Measurements from ENCODE around the gene HES3. TPM values are rescaled to one million over a fixed set of nuclear protein-coding genes. Genes with fewer than 3 reads are reported as not detected.
A peak's percentile ranks its signal among the peaks of the same experiment; 100 is the strongest.

The HES3 gene
- polyA plus RNA-seq, 1 donor, result not detected

DNA sequence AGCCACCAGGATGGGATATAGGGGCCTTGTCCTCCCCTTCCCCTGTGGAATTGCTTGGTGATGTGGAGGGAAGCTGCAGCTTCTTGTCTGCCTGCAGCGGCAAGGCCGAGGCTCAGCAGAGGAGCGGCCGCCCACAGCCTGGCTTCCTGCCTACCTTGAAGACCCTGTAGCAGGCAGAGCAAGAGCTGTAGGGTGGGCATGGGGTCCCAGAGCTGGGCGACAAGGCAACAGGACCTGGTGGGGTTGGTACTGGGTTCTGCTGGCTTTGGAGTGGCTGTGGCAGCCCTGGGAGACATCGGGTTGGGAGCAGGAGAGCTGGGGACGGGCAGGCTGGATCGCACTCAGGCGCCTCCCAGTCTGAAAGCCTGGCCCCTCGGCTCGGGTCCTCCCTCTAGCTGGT is 22.7 kb downstream of the HES3 start:
- H3K4me1 ChIP-seq (ENCODE audit: control insufficient read depth, insufficient read depth, low read length), result peaks cover 59% of the 10 kb centered on the region

DNA sequence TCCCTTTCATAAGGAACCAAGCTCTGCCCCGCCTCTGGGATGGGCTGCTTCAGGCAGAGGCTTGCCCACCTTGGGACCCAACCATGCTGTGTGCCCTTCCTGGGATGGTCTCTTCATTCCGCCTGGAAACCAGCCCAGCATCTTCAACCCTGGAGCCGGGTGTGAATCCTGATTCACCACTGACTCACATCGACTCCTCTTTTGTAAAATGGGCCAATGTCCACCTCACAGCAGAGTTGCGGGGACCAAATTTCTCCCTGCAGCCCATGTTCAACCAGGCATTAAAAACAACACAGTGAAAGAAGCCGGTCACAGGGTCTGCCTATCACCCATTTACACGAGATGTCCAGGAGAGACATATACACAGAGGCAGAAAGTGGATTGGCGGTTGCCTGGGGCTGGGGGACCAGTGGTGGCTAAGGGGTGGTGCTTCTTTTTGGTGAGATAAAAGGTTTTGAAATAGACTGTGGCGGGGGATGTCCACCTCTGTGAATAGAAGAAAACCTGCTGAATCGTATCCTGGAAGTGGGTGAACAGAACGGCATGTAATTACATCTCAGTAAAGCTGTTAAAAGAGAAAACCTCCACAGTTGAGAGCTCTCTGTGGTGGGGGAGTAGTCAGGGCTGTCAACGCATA is 23.8 kb downstream of the HES3 start:
- Histone ChIP-seq H3K9me3 (ENCODE audit: control insufficient read depth, low read depth, low read length) (no peaks in the 10 kb centered on the region), H3K36me3 (ENCODE audit: control insufficient read depth, insufficient read depth, low read length) (peaks cover 2% of the 10 kb centered on the region), H3K4me3 (ENCODE audit: low read length) (no peak overlapping the region), H3K27me3 (ENCODE audit: control insufficient read depth, insufficient read depth, low read length) (no peaks in the 10 kb centered on the region), H3K27ac (ENCODE audit: low read length) (no peak overlapping the region), H3K4me1 (ENCODE audit: control insufficient read depth, insufficient read depth, low read length) (peaks cover 60% of the 10 kb centered on the region)
- DNase-seq, result no peak
- 100% methylated on average over 1 of the region's 12 CpGs for WGBS (ENCODE audit: insufficient coverage, low lambda C conversion rate)

More for the DNA sequence above, 22.7 kb downstream of the HES3 start:
- no peaks in the 10 kb centered on the region for H3K27me3 ChIP-seq (ENCODE audit: control insufficient read depth, insufficient read depth, low read length)
- H3K9me3 ChIP-seq (ENCODE audit: control insufficient read depth, low read depth, low read length), result no peaks in the 10 kb centered on the region
- no CpG with 5 or more reads among the region's 11 CpGs for WGBS (ENCODE audit: insufficient coverage, low lambda C conversion rate)
- no peak for DNase-seq
- no peak overlapping the region for H3K4me3 ChIP-seq (ENCODE audit: low read length)
- H3K27ac ChIP-seq (ENCODE audit: low read length), result no peak overlapping the region
- no peaks in the 10 kb centered on the region for H3K36me3 ChIP-seq (ENCODE audit: control insufficient read depth, insufficient read depth, low read length)

- no peaks in the 10 kb centered on the region for H3K9me3 ChIP-seq (ENCODE audit: control insufficient read depth, low read depth, low read length)
- WGBS (ENCODE audit: insufficient coverage, low lambda C conversion rate), result no CpG with 5 or more reads among the region's 21 CpGs
- no peak for DNase-seq
- H3K4me1 ChIP-seq (ENCODE audit: control insufficient read depth, insufficient read depth, low read length), result peaks cover 60% of the 10 kb centered on the region
- H3K27ac ChIP-seq (ENCODE audit: low read length), result no peak overlapping the region
- H3K27me3 ChIP-seq (ENCODE audit: control insufficient read depth, insufficient read depth, low read length), result no peaks in the 10 kb centered on the region
- peaks cover 4% of the 10 kb centered on the region for H3K36me3 ChIP-seq (ENCODE audit: control insufficient read depth, insufficient read depth, low read length)
- H3K4me3 ChIP-seq (ENCODE audit: low read length), result no peak overlapping the region
Measured at GRCh38 chr1:6268415-6268814, 24.4 kb downstream of the HES3 start.

DNA sequence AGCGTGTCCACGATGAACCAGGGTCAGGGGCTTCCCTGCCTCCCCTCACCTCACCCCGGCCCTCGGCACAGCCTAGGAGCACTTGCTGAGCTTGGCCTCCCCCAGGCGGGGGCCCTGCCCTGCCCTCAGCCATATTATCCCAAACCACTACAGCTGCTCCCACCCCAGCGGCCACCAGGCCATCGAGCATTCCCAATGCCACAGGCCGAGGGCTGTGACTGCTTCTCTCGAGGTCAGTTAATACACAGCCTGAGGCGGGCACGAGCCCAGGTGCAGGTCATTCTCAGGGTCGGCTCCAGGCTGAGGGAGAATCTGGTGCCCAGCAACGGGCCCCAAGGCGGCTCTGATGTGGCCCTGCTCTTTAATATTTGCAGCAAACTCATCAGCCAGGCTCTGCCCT is 25.3 kb downstream of the HES3 start:
- no peak overlapping the region for H3K4me3 ChIP-seq (ENCODE audit: low read length)
- H3K9me3 ChIP-seq (ENCODE audit: control insufficient read depth, low read depth, low read length), result no peaks in the 10 kb centered on the region
- H3K27ac ChIP-seq (ENCODE audit: low read length), result peak overlapping the region; percentile 85
- no peaks in the 10 kb centered on the region for H3K27me3 ChIP-seq (ENCODE audit: control insufficient read depth, insufficient read depth, low read length)
- no peak for DNase-seq
- WGBS (ENCODE audit: insufficient coverage, low lambda C conversion rate), result no CpG with 5 or more reads among the region's 14 CpGs
- peaks cover 67% of the 10 kb centered on the region for H3K4me1 ChIP-seq (ENCODE audit: control insufficient read depth, insufficient read depth, low read length)
- peaks cover 4% of the 10 kb centered on the region for H3K36me3 ChIP-seq (ENCODE audit: control insufficient read depth, insufficient read depth, low read length)

- peak in 1 of 2 donors; percentile 78 for DNase-seq
- Histone ChIP-seq H3K4me3 (ENCODE audit: low read length) (no peak overlapping the region), H3K27ac (ENCODE audit: low read length) (peak overlapping the region; percentile 85), H3K36me3 (ENCODE audit: control insufficient read depth, insufficient read depth, low read length) (peaks cover 4% of the 10 kb centered on the region), H3K9me3 (ENCODE audit: control insufficient read depth, low read depth, low read length) (no peaks in the 10 kb centered on the region), H3K27me3 (ENCODE audit: control insufficient read depth, insufficient read depth, low read length) (no peaks in the 10 kb centered on the region), H3K4me1 (ENCODE audit: control insufficient read depth, insufficient read depth, low read length) (peaks cover 67% of the 10 kb centered on the region)
- no CpG with 5 or more reads among the region's 22 CpGs for WGBS (ENCODE audit: insufficient coverage, low lambda C conversion rate)
Measured at GRCh38 chr1:6269720-6270400, 25.9 kb downstream of the HES3 start.

DNA sequence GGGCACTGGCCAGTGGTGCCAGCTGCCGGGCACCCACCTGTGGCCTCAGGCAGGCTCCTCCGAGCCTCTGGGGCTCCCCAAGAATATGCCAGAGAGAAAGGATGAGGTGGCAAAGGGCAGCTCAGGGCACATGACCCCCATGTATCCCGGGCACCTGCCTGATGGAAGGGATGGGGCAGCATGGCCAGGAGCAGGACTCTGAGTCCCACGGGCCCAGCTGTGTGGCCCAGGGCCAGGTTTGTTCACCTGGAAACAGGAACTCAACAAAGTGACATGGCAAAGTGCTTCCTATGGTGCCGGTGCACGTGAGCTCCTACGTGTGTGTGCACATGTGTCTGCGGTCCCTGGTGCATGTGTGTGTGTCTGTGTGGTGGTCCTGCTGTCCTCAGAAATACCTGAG is 26.4 kb downstream of the HES3 start:
- no peak overlapping the region for H3K4me3 ChIP-seq (ENCODE audit: low read length)
- H3K9me3 ChIP-seq (ENCODE audit: control insufficient read depth, low read depth, low read length), result no peaks in the 10 kb centered on the region
- WGBS (ENCODE audit: insufficient coverage, low lambda C conversion rate), result no CpG with 5 or more reads among the region's 8 CpGs
- peaks cover 4% of the 10 kb centered on the region for H3K36me3 ChIP-seq (ENCODE audit: control insufficient read depth, insufficient read depth, low read length)
- peaks cover 64% of the 10 kb centered on the region for H3K4me1 ChIP-seq (ENCODE audit: control insufficient read depth, insufficient read depth, low read length)
- H3K27ac ChIP-seq (ENCODE audit: low read length), result peak overlapping the region; percentile 85
- peak in 1 of 2 donors; percentile 59 for DNase-seq
- no peaks in the 10 kb centered on the region for H3K27me3 ChIP-seq (ENCODE audit: control insufficient read depth, insufficient read depth, low read length)

- DNase-seq, result peak in 1 of 2 donors; percentile 20
- peaks cover 67% of the 10 kb centered on the region for H3K4me1 ChIP-seq (ENCODE audit: control insufficient read depth, insufficient read depth, low read length)
- H3K9me3 ChIP-seq (ENCODE audit: control insufficient read depth, low read depth, low read length), result no peaks in the 10 kb centered on the region
- H3K4me3 ChIP-seq (ENCODE audit: low read length), result no peak overlapping the region
- no CpG with 5 or more reads among the region's 4 CpGs for WGBS (ENCODE audit: insufficient coverage, low lambda C conversion rate)
- peak overlapping the region; percentile 85 for H3K27ac ChIP-seq (ENCODE audit: low read length)
- H3K36me3 ChIP-seq (ENCODE audit: control insufficient read depth, insufficient read depth, low read length), result peaks cover 4% of the 10 kb centered on the region
- H3K27me3 ChIP-seq (ENCODE audit: control insufficient read depth, insufficient read depth, low read length), result no peaks in the 10 kb centered on the region
Measured at GRCh38 chr1:6271006-6271405, 27.0 kb downstream of the HES3 start.

DNA sequence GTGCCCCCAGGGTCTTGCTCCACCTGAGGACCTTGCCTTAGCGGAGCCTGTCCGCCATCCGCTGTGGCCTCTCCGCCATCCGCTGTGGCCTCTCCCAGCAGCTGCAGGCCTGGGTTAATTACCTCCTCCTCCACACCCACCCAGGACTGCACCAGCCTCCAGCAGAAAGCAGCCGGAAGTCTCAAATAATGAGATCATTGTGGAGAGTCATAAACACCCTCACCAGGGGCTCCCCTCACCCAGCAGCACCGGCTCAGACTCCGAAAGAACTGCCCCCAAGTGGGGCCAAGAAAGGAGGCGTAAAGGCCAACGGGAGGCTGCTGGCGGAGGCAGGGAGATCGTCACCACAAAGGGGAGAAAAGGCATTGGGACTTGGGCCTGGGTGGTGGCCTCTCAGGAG is 27.6 kb downstream of the HES3 start:
- H3K4me3 ChIP-seq (ENCODE audit: low read length), result no peak overlapping the region
- H3K27me3 ChIP-seq (ENCODE audit: control insufficient read depth, insufficient read depth, low read length), result no peaks in the 10 kb centered on the region
- no CpG with 5 or more reads among the region's 12 CpGs for WGBS (ENCODE audit: insufficient coverage, low lambda C conversion rate)
- peaks cover 73% of the 10 kb centered on the region for H3K4me1 ChIP-seq (ENCODE audit: control insufficient read depth, insufficient read depth, low read length)
- H3K9me3 ChIP-seq (ENCODE audit: control insufficient read depth, low read depth, low read length), result no peaks in the 10 kb centered on the region
- peaks cover 4% of the 10 kb centered on the region for H3K36me3 ChIP-seq (ENCODE audit: control insufficient read depth, insufficient read depth, low read length)
- peak; percentile 65 to 92 for DNase-seq
- peak overlapping the region; percentile 85 for H3K27ac ChIP-seq (ENCODE audit: low read length)

- DNase-seq, result no peak
- no peaks in the 10 kb centered on the region for H3K27me3 ChIP-seq (ENCODE audit: control insufficient read depth, insufficient read depth, low read length)
- H3K36me3 ChIP-seq (ENCODE audit: control insufficient read depth, insufficient read depth, low read length), result peaks cover 4% of the 10 kb centered on the region
- peaks cover 77% of the 10 kb centered on the region for H3K4me1 ChIP-seq (ENCODE audit: control insufficient read depth, insufficient read depth, low read length)
- WGBS (ENCODE audit: insufficient coverage, low lambda C conversion rate), result no CpG with 5 or more reads among the region's 9 CpGs
- H3K27ac ChIP-seq (ENCODE audit: low read length), result peak overlapping the region; percentile 85
- no peak overlapping the region for H3K4me3 ChIP-seq (ENCODE audit: low read length)
- no peaks in the 10 kb centered on the region for H3K9me3 ChIP-seq (ENCODE audit: control insufficient read depth, low read depth, low read length)
Measured at GRCh38 chr1:6272452-6272851, 28.5 kb downstream of the HES3 start.

- Histone ChIP-seq H3K27me3 (ENCODE audit: control insufficient read depth, insufficient read depth, low read length) (no peaks in the 10 kb centered on the region), H3K27ac (ENCODE audit: low read length) (peak overlapping the region; percentile 85), H3K36me3 (ENCODE audit: control insufficient read depth, insufficient read depth, low read length) (peaks cover 4% of the 10 kb centered on the region), H3K4me1 (ENCODE audit: control insufficient read depth, insufficient read depth, low read length) (peaks cover 82% of the 10 kb centered on the region), H3K9me3 (ENCODE audit: control insufficient read depth, low read depth, low read length) (no peaks in the 10 kb centered on the region), H3K4me3 (ENCODE audit: low read length) (no peak overlapping the region)
- WGBS (ENCODE audit: insufficient coverage, low lambda C conversion rate), result no CpG with 5 or more reads among the region's 6 CpGs
- DNase-seq, result no peak
Measured at GRCh38 chr1:6272868-6273267, 28.9 kb downstream of the HES3 start.
